Parathyroid adenoma (tissue), 2 donors: ENCODE results near the gene CFAP58.

Experiments
- H2AFZ ChIP-seq: fragments of 300-600 bp; sonication (generic); one replicate; pipeline ENCODE4 v1.7.0; 2017; ENCODE audit warnings: antibody characterized with exemption, mild to moderate bottlenecking
- H3K27ac ChIP-seq: fragments of 300-600 bp; sonication (generic); one replicate; pipeline ENCODE4 v1.7.0; 2017
- H3K27me3 ChIP-seq: fragments of 300-600 bp; sonication (generic); one replicate; pipeline ENCODE4 v1.7.0; 2017; ENCODE audit warnings: low read length; ENCODE audit not compliant: control insufficient read depth, insufficient read depth
- H3K36me3 ChIP-seq: fragments of 300-600 bp; sonication (generic); one replicate; pipeline ENCODE4 v1.7.0; 2017; ENCODE audit warnings: low read length; ENCODE audit not compliant: control insufficient read depth, insufficient read depth
- H3K4me1 ChIP-seq: fragments of 300-600 bp; sonication (generic); one replicate; pipeline ENCODE4 v1.7.0; 2017; ENCODE audit warnings: control low read depth
- H3K4me2 ChIP-seq: fragments of 300-600 bp; sonication (generic); one replicate; pipeline ENCODE4 v1.7.0; 2017; ENCODE audit warnings: low read length
- H3K4me3 ChIP-seq: fragments of 300-600 bp; sonication (generic); one replicate; pipeline ENCODE4 v1.7.0; 2017; ENCODE audit warnings: low read depth, low read length
- H3K79me2 ChIP-seq: fragments of 300-600 bp; sonication (generic); one replicate; pipeline ENCODE4 v1.7.0; 2017; ENCODE audit warnings: control low read depth
- H3K9ac ChIP-seq: fragments of 300-600 bp; sonication (generic); one replicate; pipeline ENCODE4 v1.7.0; 2017; ENCODE audit warnings: mild to moderate bottlenecking
- H3K9me3 ChIP-seq: fragments of 300-600 bp; sonication (generic); one replicate; pipeline ENCODE4 v1.7.0; 2017; ENCODE audit warnings: low read length; ENCODE audit not compliant: control insufficient read depth
- TF ChIP-seq, protein P1 (sequence below): fragments of 300-600 bp; sonication (generic); IDR thresholded peaks from one replicate; pipeline ENCODE4 v1.7.0; 2017; ENCODE audit warnings: antibody characterized with exemption, mild to moderate bottlenecking
- donor health status: primary hyperparathyroidism.

CFAP58 gene, protein sequence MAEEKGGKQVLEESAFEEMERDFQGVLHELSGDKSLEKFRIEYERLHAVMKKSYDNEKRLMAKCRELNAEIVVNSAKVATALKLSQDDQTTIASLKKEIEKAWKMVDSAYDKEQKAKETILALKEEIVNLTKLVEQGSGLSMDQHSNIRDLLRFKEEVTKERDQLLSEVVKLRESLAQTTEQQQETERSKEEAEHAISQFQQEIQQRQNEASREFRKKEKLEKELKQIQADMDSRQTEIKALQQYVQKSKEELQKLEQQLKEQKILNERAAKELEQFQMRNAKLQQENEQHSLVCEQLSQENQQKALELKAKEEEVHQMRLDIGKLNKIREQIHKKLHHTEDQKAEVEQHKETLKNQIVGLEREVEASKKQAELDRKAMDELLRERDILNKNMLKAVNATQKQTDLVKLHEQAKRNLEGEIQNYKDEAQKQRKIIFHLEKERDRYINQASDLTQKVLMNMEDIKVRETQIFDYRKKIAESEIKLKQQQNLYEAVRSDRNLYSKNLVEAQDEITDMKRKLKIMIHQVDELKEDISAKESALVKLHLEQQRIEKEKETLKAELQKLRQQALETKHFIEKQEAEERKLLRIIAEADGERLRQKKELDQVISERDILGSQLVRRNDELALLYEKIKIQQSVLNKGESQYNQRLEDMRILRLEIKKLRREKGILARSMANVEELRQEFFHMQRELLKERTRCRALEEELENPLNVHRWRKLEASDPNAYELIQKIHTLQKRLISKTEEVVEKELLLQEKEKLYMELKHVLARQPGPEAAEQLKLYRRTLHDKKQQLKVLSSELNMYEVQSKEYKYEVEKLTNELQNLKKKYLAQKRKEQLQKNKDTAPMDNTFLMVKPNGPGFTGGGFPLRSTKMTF

DNA sequence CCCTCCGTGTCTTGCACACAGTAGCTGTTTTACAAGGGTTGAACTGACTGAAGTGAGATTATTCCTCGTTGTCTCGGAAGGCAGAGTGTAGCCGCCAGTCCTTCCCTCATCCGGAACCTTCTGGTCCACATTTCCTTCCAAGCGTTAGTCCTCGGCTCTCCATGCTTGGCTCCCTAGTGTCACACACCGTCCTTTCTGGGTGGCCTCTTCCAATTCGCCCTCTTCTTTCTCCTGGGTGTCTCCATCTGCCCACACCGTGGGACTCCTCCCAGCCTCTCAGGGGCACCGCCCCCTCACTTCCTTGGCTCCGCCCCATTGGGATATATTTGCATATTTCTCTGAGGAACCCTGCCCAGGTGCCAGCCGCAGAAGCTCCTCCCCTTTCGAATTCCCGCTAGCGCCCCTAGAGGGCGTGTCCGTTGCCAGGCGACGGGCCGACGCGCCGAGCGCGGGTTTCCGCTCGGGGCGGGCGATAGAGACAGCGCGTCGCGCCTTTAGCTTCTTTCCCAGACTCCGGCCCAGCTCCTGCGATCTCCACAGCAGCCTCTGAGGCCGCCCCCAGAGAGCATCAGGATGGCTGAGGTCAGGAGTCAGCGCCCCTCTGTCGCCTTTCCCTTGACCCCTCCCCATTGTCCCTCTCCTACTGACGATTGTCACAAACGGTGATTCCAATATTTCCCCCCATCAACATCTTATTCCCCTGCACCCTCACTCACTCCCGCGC, at the start of gene CFAP58:
TSS of gene CFAP58 (plus strand) at position 509 of the 724 bp plus-strand sequence. CDS start at position 574, 65 bp downstream.
- Histone ChIP-seq H3K9me3 (no peaks in the 10 kb centered on the region), H3K4me2 (peak within 1 kb of the TSS; percentile 79), H3K27ac (peak within 1 kb of the TSS; percentile 34), H3K27me3 (no peaks in the 10 kb centered on the region), H3K9ac (no peak within 1 kb of the TSS), H2AFZ (peak within 1 kb of the TSS; percentile 78), H3K36me3 (no peaks in the 10 kb centered on the region), H3K4me3 (peak within 1 kb of the TSS; percentile 56), H3K4me1 (peaks cover 4% of the 10 kb centered on the region), H3K79me2 (no peaks in the 10 kb centered on the region)
- TF ChIP-seq, protein P1, sequence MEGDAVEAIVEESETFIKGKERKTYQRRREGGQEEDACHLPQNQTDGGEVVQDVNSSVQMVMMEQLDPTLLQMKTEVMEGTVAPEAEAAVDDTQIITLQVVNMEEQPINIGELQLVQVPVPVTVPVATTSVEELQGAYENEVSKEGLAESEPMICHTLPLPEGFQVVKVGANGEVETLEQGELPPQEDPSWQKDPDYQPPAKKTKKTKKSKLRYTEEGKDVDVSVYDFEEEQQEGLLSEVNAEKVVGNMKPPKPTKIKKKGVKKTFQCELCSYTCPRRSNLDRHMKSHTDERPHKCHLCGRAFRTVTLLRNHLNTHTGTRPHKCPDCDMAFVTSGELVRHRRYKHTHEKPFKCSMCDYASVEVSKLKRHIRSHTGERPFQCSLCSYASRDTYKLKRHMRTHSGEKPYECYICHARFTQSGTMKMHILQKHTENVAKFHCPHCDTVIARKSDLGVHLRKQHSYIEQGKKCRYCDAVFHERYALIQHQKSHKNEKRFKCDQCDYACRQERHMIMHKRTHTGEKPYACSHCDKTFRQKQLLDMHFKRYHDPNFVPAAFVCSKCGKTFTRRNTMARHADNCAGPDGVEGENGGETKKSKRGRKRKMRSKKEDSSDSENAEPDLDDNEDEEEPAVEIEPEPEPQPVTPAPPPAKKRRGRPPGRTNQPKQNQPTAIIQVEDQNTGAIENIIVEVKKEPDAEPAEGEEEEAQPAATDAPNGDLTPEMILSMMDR, result peak; percentile 79

DNA sequence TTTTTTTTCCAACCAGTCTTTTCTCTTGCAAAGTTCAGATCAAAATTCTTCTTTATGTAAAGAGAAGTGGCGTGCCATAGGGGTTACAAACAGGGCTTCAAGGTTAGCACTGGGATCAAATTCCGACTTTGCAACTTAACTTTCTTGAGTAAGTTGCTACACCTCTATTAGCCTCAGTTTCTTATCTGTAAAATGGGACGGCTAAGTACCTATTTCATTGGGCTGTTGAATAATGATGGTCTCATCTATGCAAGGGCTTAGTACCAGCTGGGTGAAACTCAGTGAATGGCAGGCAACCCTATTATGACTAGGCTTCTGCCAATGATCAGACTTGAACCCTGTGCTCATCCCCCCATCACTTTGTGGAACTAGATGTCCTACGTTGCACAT, 49.3 kb upstream of the CFAP58 start:
- Histone ChIP-seq H3K36me3 (no peaks in the 10 kb centered on the region), H3K4me2 (peak overlapping the region; percentile 14), H3K79me2 (no peaks in the 10 kb centered on the region), H2AFZ (no peak overlapping the region), H3K4me1 (peaks cover 26% of the 10 kb centered on the region), H3K4me3 (no peak overlapping the region), H3K9ac (no peak overlapping the region), H3K27ac (peak overlapping the region; percentile 80), H3K27me3 (no peaks in the 10 kb centered on the region), H3K9me3 (no peaks in the 10 kb centered on the region)
- TF ChIP-seq, protein P1, result no peak

DNA sequence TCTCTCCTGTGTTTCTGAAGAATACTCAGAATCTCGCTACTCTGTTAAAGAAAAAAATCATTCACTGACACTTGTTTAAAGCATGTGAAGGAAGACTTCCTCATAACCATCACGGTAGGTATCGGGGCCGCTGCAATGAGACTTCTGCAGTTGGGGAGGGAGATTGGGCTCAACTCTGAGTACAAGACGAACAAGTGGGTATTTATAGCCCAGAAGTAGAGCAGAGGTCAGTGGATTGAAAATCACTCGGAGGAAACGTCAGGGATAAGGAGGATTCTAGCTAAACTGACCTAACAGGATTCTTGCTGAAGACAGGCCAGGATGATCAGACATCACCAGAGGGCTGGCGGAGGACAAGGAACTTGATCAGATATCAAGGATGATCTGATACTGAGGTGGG, 48.7 kb upstream of the CFAP58 start:
- no peaks in the 10 kb centered on the region for H3K79me2 ChIP-seq
- no peaks in the 10 kb centered on the region for H3K36me3 ChIP-seq
- H2AFZ ChIP-seq, result peak overlapping the region; percentile 40
- H3K27ac ChIP-seq, result peak overlapping the region; percentile 80
- H3K9ac ChIP-seq, result no peak overlapping the region
- H3K27me3 ChIP-seq, result no peaks in the 10 kb centered on the region
- peaks cover 26% of the 10 kb centered on the region for H3K4me1 ChIP-seq
- TF ChIP-seq, protein P1, result no peak
- H3K4me3 ChIP-seq, result no peak overlapping the region
- H3K4me2 ChIP-seq, result peak overlapping the region; percentile 5
- no peaks in the 10 kb centered on the region for H3K9me3 ChIP-seq

DNA sequence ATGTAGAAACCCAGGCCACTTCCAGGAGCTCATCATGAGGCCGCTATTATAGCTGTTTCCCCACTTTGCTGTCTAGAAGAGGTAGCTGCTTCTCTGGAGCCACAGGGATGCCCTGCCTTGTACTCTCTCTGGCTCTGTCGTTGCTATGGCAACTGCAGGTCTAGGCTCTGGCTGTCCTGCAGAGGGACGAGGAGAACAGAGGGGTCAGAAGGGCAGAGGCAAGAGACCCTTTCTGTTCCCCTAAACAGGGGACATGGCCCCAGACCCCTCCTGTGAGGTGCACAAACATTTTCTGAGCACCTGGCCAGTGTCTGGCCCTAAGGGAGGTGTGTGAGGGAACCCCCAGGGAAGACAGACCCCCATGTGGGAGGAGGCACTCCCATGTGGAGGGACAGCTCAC, 46.7 kb upstream of the CFAP58 start:
- Histone ChIP-seq H3K4me3 (no peak overlapping the region), H3K9ac (no peak overlapping the region), H3K79me2 (no peaks in the 10 kb centered on the region), H3K4me1 (peaks cover 22% of the 10 kb centered on the region), H3K27me3 (no peaks in the 10 kb centered on the region), H3K36me3 (no peaks in the 10 kb centered on the region), H3K27ac (no peak overlapping the region), H2AFZ (no peak overlapping the region), H3K4me2 (no peak overlapping the region), H3K9me3 (no peaks in the 10 kb centered on the region)
- TF ChIP-seq, protein P1, result no peak
